ENCODE data around the gene ROBO1.

GRCh38 chr3:79632842-79633241 lies 135.0 kb downstream of the ROBO1 start:
- no peak for TF ChIP-seq CTCF (IDR thresholded peaks at IDR 0.05)
- TF ChIP-seq ZFX (IDR thresholded peaks at IDR 0.05; ENCODE audit: borderline replicate concordance), result no peak
